ENCODE measurements around the gene MEGF8.

MEGF8 gene

GRCh38 chr19:42325308-42325895, at the start of gene MEGF8:
TSS of gene MEGF8 (plus strand) at chr19:42325635. CDS start at chr19:42326244, 609 bp downstream.
- DNase-seq, result peak; percentile 99

GRCh38 chr19:42276284-42276683, 49.2 kb upstream of the MEGF8 start:
- no peak for DNase-seq

GRCh38 chr19:42276821-42277220, 48.6 kb upstream of the MEGF8 start:
- DNase-seq, result peak; percentile 48

GRCh38 chr19:42277821-42278451, 47.5 kb upstream of the MEGF8 start:
- DNase-seq, result no peak

GRCh38 chr19:42278452-42279154, 46.8 kb upstream of the MEGF8 start:
- DNase-seq, result no peak

GRCh38 chr19:42279155-42279901, 46.1 kb upstream of the MEGF8 start:
- DNase-seq, result no peak

GRCh38 chr19:42279902-42280814, 45.3 kb upstream of the MEGF8 start:
- peak; percentile 94 for DNase-seq

- no peak for DNase-seq
These were observed 44.7 kb upstream of the MEGF8 start for GRCh38 chr19:42280815-42281145.

- DNase-seq, result peak; percentile 50
These were observed 44.1 kb upstream of the MEGF8 start for GRCh38 chr19:42281146-42281826.

- no peak for DNase-seq
These were observed 43.3 kb upstream of the MEGF8 start for GRCh38 chr19:42281827-42282762.

GRCh38 chr19:42282819-42283187, 42.6 kb upstream of the MEGF8 start:
- DNase-seq, result no peak

GRCh38 chr19:42283188-42284065, 42.0 kb upstream of the MEGF8 start:
- peak; percentile 97 for DNase-seq

GRCh38 chr19:42284066-42284501, 41.4 kb upstream of the MEGF8 start:
- peak; percentile 88 for DNase-seq

- peak; percentile 41 for DNase-seq
These were observed 40.7 kb upstream of the MEGF8 start for GRCh38 chr19:42284591-42285341.

GRCh38 chr19:42285541-42285941, 39.9 kb upstream of the MEGF8 start:
- no peak for DNase-seq

- DNase-seq, result no peak
These were observed 39.5 kb upstream of the MEGF8 start for GRCh38 chr19:42285988-42286348.

GRCh38 chr19:42286349-42287016, 39.0 kb upstream of the MEGF8 start:
- no peak for DNase-seq
